Stomach (tissue), 4 donors: ENCODE measurements around the gene ELP4.

ENCODE experiments used
- CTCF ChIP-seq, 7 experiments: fragments of 450-650 bp in 4 of 7; fragments of 200-600 bp in 3 of 7; sonication (generic) in 3 of 7; IDR thresholded peaks; one replicate each; pipeline ENCODE4 v1.5.1; 2016 to 2019; ENCODE audit warnings: antibody characterized with exemption in 7 of 7, control low read depth in 2 of 7, mild to moderate bottlenecking in 1 of 7
- POLR2A ChIP-seq, 4 donors: fragments of 450-650 bp; IDR thresholded peaks; one replicate each; pipeline ENCODE4 v1.6.1; 2016; ENCODE audit warnings: antibody characterized with exemption in 4 of 4, control low read depth in 2 of 4, mild to moderate bottlenecking in 1 of 4, moderate library complexity in 1 of 4
- POLR2AphosphoS5 ChIP-seq, 3 donors: sonication (generic); formaldehyde crosslinking; IDR thresholded peaks; one replicate each; pipeline ENCODE4 v1.6.1; 2016; ENCODE audit warnings: antibody characterized with exemption in 3 of 3

DNA sequence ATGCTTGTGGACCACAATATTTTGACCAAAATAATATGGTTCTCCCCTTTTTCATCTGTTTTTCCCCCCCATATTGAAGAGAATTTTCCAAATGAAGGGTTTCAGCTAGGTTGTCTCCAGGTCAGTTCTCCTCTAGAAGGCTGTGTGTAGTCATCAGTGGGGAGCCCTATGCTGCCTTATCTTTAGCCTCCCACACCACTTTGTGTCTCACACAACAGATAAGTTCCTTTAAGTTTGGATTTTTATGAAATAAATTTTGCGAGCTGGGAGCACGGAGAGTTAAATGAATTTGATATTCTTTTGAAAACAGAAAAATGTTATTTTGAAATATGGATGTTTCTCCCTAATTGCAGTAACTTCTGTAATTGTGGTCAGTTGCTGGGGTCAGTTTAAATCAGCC is 272.7 kb downstream of the ELP4 start:
- TF ChIP-seq CTCF (IDR thresholded peaks at IDR 0.05) (no peak), POLR2A (IDR thresholded peaks at IDR 0.05) (no peak), POLR2AphosphoS5 (IDR thresholded peaks at IDR 0.05) (no peak)
